Measurements from ENCODE around the gene CACNA1A.
"Not testable (repeated sequence)": the region's sequence is repeated elsewhere in the genome, so short reads cannot be mapped to it uniquely, and the experiment has no call there.

The CACNA1A gene

GRCh38 chr19:13207846-13208671 is 298.2 kb downstream of the CACNA1A start:
- DNase-seq = peak in 8 of 51 donors; percentile 3 to 40 (median 12)

GRCh38 chr19:13207237-13207845 is 298.9 kb downstream of the CACNA1A start:
- no peak for DNase-seq

DNA sequence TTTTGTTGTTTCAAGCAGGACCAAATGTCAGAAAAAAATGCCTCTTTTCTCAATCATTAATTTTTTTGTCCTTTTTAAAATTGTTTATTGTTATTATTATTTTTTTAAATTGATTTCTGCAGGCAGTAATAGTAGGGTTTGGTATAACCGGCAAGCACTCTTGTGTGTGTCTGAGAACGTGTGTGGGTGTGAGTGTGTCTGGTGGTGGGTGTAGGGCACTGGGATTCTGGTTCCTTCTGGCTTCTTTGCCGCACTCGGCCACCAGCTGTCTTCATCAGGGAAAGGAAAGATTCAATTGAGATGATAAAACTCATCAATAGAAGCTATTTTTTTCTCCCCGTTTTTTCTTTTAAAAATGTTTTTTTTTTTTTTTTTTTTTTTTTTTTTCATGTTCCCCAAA is 299.7 kb downstream of the CACNA1A start:
- DNase-seq = no peak

DNA sequence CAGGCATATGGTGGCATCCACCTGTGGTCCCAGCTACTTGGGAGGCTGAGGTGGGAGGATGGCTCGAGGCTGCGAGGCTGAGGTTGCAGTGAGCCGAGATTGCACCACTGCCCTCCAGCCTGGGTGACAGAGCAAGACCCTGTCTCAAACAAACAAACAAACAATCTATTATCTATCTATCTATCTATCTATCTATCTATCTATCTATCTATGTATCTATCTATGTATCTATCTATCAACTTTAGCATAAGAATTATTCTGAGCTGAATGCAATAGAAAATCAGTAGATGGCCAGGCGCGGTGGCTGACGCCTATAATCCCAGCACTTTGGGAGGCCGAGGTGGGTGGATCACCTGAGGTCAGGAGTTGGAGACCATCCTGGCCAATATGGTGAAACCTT is 304.2 kb downstream of the CACNA1A start:
- not testable (repeated sequence) for DNase-seq

GRCh38 chr19:13198634-13199033 is 307.6 kb downstream of the CACNA1A start:
- peak in 1 of 51 donors; percentile 31 for DNase-seq

DNA sequence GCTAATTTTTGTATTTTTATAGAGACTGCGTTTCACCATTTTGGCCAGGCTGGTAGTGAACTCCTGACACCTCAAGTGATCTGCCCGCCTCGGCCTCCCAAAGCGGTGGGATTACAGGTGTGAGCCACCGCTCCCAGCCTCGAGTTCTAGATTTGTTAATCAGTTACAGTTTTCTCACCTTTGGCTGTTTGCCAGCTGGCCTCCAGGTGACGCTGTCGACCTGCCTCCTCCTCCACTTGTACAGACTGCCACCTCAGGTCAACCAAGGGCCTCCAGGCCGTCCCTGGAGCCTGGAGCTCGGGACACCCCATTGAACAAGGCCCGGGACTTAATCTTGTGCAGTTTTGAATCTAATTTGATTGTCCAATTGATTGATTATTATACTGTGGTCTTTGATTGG is 310.6 kb downstream of the CACNA1A start:
- no peak for DNase-seq

DNA sequence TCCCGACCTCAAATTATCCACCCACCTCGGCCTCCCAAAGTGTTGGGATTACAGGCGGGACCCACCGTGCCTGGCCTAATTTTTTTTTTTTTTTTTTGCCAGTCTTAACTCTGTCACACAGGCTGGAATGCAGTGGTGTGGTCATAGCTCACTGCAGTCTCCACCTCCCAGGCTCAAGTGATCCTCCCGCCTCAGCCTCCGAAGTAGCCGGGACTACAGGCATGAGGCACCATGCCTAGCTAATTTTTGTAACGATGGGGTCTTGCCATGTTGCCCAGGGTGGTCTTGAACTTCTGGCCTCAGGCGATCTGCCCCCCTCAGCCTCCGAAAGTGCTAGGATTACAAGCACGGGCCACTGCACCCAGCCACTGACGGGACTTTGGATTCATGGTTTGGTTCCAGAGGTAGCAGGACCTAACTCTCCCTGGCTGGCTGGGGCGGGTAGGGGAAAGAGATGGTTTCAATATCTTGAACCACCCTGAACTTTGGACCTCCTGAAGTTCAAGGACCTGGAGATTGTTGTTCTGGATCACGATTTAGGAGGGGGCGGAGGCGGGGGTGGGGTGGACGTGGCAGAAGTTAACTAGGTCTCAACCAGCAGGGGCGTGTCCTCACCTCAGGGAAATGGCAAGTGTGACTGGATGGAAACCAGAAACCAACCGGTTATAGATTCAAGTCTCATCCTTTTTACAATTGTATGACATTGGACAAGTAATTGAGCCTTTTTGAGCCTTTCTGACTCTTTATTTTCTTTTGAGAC is 315.3 kb downstream of the CACNA1A start:
- DNase-seq = no peak

GRCh38 chr19:13189600-13189999 is 316.7 kb downstream of the CACNA1A start:
- no peak for DNase-seq

DNA sequence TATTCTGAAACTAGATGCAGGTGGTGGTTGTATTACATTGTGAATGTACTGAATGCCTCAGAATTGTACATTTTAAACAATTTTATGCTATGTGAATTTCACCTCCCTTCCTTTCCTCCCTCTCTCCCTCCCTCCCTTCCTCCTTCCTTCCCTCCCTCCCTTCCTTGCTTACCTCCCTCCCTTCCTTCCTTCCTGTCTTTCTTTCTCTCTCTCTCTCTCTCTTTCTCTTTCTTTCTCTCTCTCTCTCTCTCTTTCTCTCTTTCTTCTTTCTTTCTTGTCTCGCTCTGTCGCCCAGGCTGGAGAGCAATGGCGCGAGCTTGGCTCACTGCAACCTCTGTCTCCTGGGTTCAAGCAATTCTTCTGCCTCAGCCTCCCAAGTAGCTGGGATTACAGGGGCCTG is 318.9 kb downstream of the CACNA1A start:
- no peak for DNase-seq

- not testable (repeated sequence) for DNase-seq
Observed at GRCh38 chr19:13186688-13187087, 319.6 kb downstream of the CACNA1A start.

GRCh38 chr19:13185763-13186657 is 320.3 kb downstream of the CACNA1A start:
- peak in 9 of 51 donors; percentile 7 to 26 (median 16) for DNase-seq

DNA sequence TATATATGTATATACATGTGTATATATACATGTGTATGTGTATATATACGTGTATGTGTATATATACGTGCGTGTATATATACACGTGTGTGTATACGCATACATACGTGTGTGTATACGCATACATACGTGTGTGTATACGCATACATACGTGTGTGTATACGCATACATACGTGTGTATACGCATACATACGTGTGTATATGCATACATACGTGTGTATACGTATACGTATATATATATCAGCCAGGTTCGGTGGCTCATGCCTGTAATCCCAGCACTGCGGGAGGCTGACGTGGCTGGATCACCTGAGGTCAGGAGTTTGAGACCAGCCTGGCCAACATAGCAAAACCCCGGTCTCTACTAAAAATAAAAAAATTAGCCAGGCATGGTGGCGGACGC is 321.4 kb downstream of the CACNA1A start:
- DNase-seq = not testable (repeated sequence)

- peak in 35 of 51 donors; percentile 3 to 68 (median 39) for DNase-seq
Observed at GRCh38 chr19:13181747-13182388, 324.4 kb downstream of the CACNA1A start.

DNA sequence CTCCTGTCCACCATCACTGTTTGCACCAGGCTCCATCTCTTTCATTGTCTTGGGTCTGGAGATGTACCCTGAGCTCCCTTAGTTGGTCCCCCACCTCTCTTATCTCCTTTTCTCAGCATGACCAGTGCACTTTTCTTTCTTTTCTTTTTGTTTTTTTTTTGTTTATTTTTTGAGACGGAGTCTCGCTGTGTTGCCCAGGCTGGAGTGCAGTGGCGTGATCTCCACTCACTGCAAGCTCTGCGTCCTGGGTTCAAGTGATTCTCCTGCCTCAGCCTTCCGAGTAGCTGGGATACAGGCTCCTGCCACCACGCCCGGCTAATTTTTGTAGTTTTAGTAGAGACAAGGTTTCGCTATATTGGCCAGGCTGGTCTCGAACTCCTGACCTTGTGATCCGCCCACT is 328.0 kb downstream of the CACNA1A start:
- not testable (repeated sequence) for DNase-seq

- not testable (repeated sequence) for DNase-seq
Observed at GRCh38 chr19:13177584-13177983, 328.7 kb downstream of the CACNA1A start.

DNA sequence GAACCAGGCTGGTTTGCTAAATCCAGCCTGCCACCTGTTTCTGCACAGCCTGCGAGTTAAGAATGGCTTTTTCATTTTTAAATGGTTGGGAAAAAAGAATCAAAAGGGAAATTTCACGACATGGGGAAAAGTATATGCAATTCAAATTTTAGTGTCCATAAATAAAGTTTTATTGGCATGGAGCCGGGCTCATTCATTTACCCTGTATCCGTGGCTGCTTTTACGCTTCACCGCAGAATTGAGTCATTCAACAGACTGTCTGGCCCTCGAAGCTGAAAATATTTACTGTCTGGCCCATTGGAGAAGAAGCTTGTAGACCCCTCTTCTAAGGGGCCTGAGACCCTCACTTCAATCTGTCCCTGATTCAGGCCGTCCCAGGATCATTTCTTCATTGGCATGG is 329.9 kb downstream of the CACNA1A start:
- DNase-seq = no peak

DNA sequence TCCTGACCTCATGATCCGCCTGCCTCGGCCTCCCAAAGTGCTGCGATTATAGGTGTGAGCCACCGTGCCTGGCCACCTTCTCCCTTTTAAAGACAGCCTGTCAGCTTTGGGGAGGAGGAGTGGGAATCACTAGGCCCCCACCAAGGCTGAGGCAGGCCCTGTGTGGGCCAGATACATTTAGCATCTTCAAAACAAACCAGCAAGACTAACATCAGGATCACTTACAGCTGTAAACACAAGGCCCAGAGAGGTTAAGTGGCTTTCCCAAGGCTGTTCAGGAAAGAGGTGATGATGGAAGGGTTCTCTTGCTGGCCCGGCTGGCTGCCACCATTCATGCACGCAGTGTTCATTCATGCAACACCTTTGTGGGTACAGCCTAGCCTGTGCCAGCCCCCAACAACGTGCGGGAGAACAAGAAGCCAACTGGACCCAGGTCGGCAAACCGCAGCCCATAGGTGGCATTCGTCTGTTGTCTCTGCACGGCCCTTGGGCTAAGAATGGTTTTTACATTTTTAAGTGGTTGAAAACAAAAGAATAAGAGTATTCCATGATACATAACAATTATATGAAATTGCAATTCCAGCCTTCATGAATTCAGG is 333.0 kb downstream of the CACNA1A start:
- DNase-seq = no peak

DNA sequence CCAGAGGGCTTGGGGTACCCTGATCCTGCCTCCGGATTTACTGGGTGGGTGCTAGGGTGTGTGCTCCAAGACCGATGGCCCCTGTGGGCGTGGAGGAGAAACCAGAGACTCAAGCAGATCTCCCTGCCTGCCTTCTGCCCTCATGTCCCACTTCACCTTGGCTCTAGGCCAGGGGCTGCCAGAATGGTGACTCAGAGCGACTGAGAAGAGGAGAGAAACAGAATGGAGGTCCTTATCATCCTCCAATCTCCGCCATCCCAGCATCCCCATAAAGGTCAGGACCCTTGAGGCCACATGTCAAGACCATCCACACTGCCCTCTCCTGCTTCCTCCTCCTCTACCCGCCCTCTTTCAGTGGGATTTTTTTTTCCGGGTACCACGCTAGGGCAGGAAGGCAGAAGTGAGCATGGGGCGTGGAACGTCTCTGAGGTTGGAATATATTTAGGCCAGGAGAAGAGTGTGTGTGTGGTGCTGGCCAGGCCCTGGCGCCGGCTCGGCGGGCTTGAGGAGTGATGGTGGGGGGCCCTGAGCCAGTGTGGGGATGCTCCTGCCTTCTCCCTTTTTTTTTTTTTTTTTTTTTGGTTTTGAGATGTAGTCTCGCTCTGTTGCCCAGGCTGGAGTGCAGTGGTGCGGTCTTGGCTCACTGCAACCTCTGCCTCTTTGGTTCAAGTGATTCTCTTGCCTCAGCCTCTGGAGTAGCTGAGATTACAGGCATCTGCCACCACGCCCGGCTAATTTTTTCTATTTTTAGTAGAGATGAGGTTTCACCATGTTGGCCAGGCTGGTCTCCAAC is 333.7 kb downstream of the CACNA1A start:
- DNase-seq = peak in 20 of 51 donors; percentile 0 to 55 (median 16)

- no peak for DNase-seq
Observed at GRCh38 chr19:13171146-13171545, 335.1 kb downstream of the CACNA1A start.

Data from hypothalamus (tissue), 51 donors.